Measurements from ENCODE around the gene GRIK2.

DNA sequence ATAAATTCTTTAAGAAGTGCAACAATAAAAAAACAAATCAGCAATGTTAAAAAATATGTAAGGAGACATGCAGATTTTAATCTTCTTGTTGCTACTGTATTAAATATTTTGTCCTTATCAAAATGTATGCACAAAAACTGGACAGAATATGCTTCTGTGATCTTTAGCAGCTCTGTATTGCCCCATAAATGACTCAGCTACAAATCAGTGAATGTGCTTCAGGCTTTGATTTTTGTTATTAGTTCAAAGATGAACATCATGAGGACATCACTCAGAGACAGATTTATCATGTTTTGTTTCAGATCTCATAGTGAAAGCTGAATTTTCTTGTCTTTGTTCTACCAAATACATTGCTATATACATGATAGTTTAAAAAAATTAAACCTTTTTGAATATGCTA is 312.4 kb downstream of the GRIK2 start:
- TF ChIP-seq POLR2AphosphoS5 (IDR thresholded peaks at IDR 0.05) (no peak), POLR2A (IDR thresholded peaks at IDR 0.05) (no peak)
